Measurements from ENCODE around the gene MRTO4.

DNA sequence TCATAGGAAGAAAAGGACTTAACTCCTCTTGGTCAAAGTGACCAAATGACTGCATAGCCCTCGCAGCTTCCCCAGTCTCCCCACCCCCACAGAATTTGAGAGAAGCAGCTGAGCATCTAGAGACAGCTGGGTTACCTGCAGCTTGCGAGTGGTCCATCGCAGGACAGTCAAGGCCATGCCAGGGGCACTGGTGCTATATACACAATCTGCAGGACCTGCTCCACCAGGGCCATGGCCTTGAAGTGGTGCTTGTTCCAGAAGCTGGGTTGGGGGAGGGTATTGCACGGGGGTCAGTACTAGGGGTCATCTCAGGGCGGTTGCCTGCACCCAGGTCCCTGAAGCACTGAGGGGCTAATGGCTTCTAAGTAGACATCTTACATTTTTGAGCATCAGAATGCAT lies 10.4 kb downstream of the MRTO4 start:
- no peak for TF ChIP-seq CEBPG (CRISPR knock-in tag; IDR thresholded peaks at IDR 0.05)
- no peak for TF ChIP-seq CEBPG (tag; conservative IDR thresholded peaks at IDR 0.05 in 1 of 2, IDR thresholded peaks at IDR 0.05 in 1 of 2)
- TF ChIP-seq, protein P1, sequence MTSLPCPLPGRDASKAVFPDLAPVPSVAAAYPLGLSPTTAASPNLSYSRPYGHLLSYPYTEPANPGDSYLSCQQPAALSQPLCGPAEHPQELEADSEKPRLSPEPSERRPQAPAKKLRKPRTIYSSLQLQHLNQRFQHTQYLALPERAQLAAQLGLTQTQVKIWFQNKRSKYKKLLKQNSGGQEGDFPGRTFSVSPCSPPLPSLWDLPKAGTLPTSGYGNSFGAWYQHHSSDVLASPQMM (CRISPR knock-in tag; IDR thresholded peaks at IDR 0.05): no peak

All from K562 (cell line).